GM18861 (cell line): ENCODE results near the gene KRT40.

Source experiments
- ATAC-seq: cut with Tn5 transposase; IDR thresholded peaks from one replicate; pipeline ENCODE4 v1.9.1; 2021; ENCODE audit not compliant: unreplicated experiment

Gene KRT40

GRCh38 chr17:40953881-40954280 is 30.2 kb downstream of the KRT40 start:
- ATAC-seq = no peak

GRCh38 chr17:40952661-40953060 is 31.5 kb downstream of the KRT40 start:
- no peak for ATAC-seq

DNA sequence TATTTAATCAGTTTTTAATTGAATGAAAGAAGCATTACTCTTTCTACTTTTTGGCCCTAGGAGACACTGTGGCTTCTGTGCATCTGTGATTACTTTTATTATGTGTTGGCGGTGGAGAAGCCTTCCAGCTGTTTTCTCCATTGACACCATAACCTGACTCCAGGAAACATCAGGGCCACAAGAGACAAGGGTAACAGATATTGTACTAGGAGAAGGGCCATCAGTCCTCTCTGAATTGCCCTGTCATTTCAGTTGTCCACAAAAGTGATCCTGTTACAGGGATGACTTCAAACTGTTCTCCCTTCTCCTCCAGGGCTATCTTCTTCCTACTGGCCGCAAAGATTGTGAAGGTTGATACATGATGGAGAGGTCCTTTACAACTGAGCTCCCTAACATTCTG is 32.0 kb downstream of the KRT40 start:
- no peak for ATAC-seq

DNA sequence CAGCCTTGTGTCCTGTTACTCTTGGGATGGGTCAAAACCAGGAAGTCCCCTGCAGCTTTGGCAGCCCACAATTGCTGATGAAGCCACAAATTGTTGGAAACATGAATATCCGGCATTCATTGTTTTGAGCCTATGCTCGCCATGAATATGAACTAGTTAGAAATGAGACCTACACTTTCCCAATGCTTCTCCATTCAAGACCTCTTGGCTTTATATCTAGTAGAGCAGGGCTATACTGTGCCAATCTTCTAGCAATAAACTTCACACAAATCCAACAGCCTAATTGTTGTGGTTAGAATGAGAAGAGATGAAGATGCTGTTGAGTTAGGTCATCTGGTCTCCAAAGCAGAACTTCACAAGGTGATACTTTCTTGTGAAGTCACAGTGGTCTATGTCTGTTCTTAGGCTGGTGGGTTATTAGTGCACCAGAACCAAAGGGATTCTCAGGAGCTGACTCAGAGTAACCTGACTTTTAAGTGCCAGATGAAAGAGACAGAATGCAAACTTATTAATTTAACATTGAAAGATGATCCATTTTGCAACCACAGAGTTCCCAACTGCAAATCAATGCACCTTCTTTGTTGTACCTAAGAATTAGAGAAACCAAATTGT is 33.0 kb downstream of the KRT40 start:
- no peak for ATAC-seq

- ATAC-seq = no peak
Observed at GRCh38 chr17:40950176-40950575, 34.0 kb downstream of the KRT40 start.

DNA sequence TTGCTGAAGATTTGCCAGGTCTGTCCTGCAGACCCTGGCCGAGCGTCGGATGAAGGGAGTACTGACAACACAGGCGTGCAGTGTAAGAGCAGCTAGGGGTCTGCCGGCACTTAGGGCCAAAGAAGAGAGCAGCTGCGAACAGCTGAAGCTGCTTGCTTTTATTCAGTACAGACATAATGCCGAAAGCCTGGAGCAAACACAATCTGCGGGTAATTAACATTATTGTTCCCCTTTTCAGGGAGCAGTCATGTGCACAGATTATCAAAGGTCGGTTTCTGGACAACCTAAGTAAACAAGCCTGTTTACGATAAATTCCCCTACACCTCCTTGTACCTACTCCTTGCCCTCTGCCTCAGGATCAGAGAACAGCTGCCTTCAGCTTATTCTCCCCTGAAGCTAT is 34.7 kb downstream of the KRT40 start:
- no peak for ATAC-seq

- ATAC-seq = no peak
Observed at GRCh38 chr17:40947929-40948328, 36.2 kb downstream of the KRT40 start.

DNA sequence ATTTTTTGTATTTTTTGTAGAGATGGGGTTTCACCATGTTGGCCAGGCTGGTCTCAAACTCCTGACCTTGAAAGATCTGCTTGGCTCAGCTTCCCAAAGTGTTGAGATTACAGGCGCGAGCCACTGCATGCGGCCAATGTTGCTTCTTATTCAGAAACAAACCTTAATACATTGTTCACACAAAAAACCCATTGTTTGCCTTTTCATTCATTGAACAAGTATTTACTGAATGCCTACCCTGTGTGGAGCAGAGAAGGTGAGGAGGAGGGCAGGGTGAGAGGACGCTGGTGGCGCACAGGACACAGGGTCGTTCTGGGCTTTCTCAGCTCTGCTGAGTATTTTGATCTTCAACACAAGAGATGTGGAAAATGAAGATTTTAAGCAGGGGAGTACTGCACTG is 38.7 kb downstream of the KRT40 start:
- no peak for ATAC-seq

DNA sequence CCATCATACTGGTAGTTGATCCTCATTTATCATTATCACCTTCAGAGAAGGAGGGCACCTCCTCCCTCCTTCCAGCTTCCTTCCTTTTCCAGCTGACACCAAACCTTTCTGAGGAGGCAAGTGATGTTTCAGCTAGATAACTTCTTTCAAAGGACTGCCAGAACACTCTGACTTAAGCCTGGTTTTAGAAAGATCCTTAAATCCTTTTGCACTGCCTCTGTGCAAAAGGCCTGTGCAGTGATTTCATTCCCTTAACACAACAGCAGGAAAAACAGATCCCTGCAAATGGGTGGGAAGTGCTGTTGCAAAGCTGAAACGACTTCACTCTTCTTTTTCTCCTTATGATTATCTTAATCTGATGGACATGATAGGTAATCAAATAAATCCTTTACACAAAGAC is 39.6 kb downstream of the KRT40 start:
- ATAC-seq = no peak

GRCh38 chr17:40942553-40942952 is 41.6 kb downstream of the KRT40 start:
- no peak for ATAC-seq

DNA sequence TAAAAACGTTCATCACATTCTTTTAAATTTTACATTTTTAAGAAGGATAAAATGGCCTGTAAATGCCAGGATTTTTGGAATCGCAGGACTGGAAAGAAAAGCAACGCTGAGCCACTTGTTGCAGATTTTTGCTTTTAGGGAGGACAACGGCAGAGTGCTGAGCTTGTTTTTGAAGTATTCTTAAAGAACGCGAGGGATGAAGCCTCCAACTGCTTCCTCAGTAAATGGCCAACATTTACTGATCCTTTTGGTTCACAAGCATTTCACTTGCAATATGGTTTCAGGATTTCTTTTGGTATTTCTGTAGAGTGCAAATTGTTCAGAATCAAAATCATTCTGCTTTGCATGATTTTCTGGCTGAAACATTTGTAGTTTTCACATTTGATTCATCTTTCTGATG is 43.9 kb downstream of the KRT40 start:
- ATAC-seq = no peak

DNA sequence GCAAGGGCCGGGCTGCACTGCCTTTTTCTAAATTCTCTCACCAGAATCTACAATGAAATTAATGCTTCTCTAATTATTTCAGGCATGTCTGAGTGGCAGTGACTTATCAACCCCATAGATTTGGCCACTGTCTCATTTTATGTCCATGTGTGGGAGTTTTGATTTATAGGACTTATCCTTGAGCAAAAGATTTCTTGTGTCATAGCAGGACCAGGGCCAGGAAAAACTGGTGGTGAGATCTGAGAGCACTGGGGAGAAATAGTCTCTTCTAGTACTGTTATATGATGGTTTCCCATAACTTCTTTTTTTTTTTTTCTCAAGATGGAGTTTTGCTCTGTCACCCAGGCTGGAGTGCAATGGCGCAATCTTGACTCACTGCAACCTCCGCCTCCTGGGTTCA is 45.1 kb downstream of the KRT40 start:
- ATAC-seq = no peak

DNA sequence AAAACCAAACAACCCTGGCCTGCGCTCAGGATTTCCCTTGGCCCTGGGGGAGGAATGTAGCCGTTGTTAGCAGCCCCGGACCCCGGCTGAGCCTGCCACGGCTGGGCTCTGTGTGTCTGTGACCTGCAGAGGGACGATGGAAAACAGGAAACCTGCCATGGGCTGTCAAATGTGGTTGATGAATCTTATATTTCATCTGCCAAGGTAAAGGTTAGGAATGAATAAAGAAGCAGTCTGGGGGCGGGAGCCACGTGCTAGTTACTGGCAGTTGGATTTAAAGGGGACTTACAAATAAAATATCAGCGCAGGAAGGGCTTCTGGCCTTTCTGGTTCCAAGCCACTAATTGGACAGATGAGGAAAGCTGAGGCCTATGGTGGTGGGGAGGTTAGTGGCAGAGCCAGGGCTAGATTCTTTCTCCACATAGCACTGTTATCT is 46.7 kb downstream of the KRT40 start, which contains the start of gene KRT23:
Gene KRT23, minus strand, starts transcription at position 263 of the 436 bp plus-strand sequence. CDS start 1,043 bp downstream, outside the sequence.
- ATAC-seq = no peak

- no peak for ATAC-seq
Observed at GRCh38 chr17:40936976-40937375, 47.1 kb downstream of the KRT40 start.

DNA sequence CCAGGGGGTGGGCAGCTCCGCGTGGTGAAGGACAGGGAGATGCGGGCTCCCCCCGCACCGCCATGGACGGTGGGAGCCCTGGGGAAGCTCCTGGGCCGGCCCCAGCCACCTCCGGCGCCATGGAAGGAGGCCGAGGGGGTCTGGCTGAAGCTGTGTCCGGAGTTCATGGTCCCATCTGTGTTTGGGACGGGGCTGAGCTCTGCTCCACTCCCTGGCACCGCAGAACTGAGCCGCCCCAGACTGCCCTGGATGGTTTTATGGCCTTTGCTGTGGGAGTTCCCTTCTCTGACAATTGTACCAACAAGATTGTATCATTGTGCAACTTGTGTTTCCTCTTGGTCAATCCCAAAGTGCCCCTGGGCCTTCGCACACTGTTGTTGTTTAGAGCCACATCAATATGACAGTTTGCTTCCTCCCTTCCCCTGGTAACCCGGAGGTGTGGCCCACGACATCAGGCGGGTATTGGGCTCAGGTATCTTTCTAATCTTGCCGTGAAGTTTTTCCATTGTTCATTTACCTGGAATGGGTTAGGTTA is 47.6 kb downstream of the KRT40 start:
- no peak for ATAC-seq

- ATAC-seq = no peak
Observed at GRCh38 chr17:40935624-40936023, 48.5 kb downstream of the KRT40 start.

DNA sequence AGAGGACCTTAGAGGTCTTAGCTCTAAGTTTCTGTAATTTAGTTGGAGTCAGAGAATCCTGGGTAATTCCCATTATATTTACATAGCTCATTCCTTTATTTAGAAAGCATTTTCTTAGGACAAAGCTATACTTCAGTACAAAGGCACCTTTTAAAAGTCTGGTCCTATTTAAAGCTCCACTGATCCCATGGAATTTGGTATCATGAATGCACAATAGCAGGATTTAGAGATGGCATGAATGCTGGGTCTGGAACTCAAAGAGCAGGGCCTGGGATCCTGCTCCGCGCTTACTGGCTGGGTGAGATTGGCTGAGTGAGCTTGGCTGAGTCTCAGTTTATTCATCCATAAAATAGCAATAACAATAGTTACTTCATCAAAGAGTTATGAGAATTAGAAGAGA is 51.5 kb downstream of the KRT40 start:
- ATAC-seq = no peak

- ATAC-seq = no peak
Observed at GRCh38 chr17:40931311-40931710, 52.8 kb downstream of the KRT40 start.
